ENCODE data around the gene REPS2. TPM values are rescaled to one million over a fixed set of nuclear protein-coding genes. Genes with fewer than 3 reads are reported as not detected.

The REPS2 gene
- total and polyA plus RNA-seq, 4 donors, result 1.1 to 7.9 (median 4.0) TPM

- WGBS, 2 donors, result 39 to 53% methylated on average over 7 of the region's 7 CpGs
- Histone ChIP-seq H3K27me3 (ENCODE audit: control insufficient read depth in 1 of 2, insufficient read depth in 2 of 2, low read length in 1 of 2) (no peaks in the 10 kb centered on the region), H3K27ac (ENCODE audit: low read depth in 1 of 2, low read length in 2 of 2) (no peak overlapping the region), H3K9me3 (ENCODE audit: control insufficient read depth, low read length) (no peaks in the 10 kb centered on the region), H3K4me3 (ENCODE audit: low read length in 2 of 2) (no peak overlapping the region), H3K36me3 (ENCODE audit: control insufficient read depth in 1 of 2, insufficient read depth in 2 of 2, low read length in 1 of 2) (no peaks in the 10 kb centered on the region), H3K4me1 (ENCODE audit: control insufficient read depth in 1 of 2, insufficient read depth in 2 of 2, low read length in 2 of 2) (no peaks in the 10 kb centered on the region)
- intact Hi-C loops (cut with DNase I), result no loop called here
- no peak for ATAC-seq (ENCODE audit: low FRiP score)
- no peak for DNase-seq
Observed at GRCh38 chrX:17187136-17187756, 240.8 kb downstream of the REPS2 start.

- no peaks in the 10 kb centered on the region for H3K36me3 ChIP-seq (ENCODE audit: control insufficient read depth in 1 of 2, insufficient read depth in 2 of 2, low read length in 1 of 2)
- no peaks in the 10 kb centered on the region for H3K27me3 ChIP-seq (ENCODE audit: control insufficient read depth in 1 of 2, insufficient read depth in 2 of 2, low read length in 1 of 2)
- 86 to 88% methylated on average over 8 of the region's 8 CpGs for WGBS, 2 donors
- no peaks in the 10 kb centered on the region for H3K4me1 ChIP-seq (ENCODE audit: control insufficient read depth in 1 of 2, insufficient read depth in 2 of 2, low read length in 2 of 2)
- no peaks in the 10 kb centered on the region for H3K9me3 ChIP-seq (ENCODE audit: control insufficient read depth, low read length)
- no peak overlapping the region for H3K4me3 ChIP-seq (ENCODE audit: low read length in 2 of 2)
- ATAC-seq (ENCODE audit: low FRiP score) (no peak), DNase-seq (no peak)
- no peak overlapping the region for H3K27ac ChIP-seq (ENCODE audit: low read depth in 1 of 2, low read length in 2 of 2)
- intact Hi-C loops (cut with DNase I), result no loop called here
Observed at GRCh38 chrX:17192106-17192505, 245.6 kb downstream of the REPS2 start.

Other genes with a start within 250 kb of the REPS2 start
- gene CTPS2, start 234.0 kb upstream of the REPS2 start, total RNA-seq, result 10 to 100 TPM; 11.8 to 17.6 TPM
- gene CTPS2, start 234.0 kb upstream of the REPS2 start, polyA plus RNA-seq, result 10 to 100 TPM in 1 of 2 donors, 1 to 10 TPM in 1; 5.1 to 12.4 TPM
- gene SYAP1, start 227.0 kb upstream of the REPS2 start, total RNA-seq, result 10 to 100 TPM; 28.3 to 36.3 TPM
- 10 to 100 TPM; 13.2 to 13.5 TPM for gene SYAP1, start 227.0 kb upstream of the REPS2 start, polyA plus RNA-seq
- gene TXLNG, start 160.2 kb upstream of the REPS2 start, total RNA-seq, result 10 to 100 TPM in 1 of 2 donors, 1 to 10 TPM in 1; 9.4 to 11.8 TPM
- 10 to 100 TPM in 1 of 2 donors, 1 to 10 TPM in 1; 3.6 to 11.2 TPM for gene TXLNG, start 160.2 kb upstream of the REPS2 start, polyA plus RNA-seq
- gene RBBP7, start 76.3 kb upstream of the REPS2 start, total RNA-seq, result 10 to 100 TPM; 89.4 to 97.5 TPM
- gene RBBP7, start 76.3 kb upstream of the REPS2 start, polyA plus RNA-seq, result 100 to 1,000 TPM in 1 of 2 donors, 10 to 100 TPM in 1; 66.9 to 159 TPM

Data from aorta (tissue), 5 donors.